HG02943 (cell line): ENCODE measurements around the gene ZNF212.
"Not testable (repeated sequence)": the region's sequence is repeated elsewhere in the genome, so short reads cannot be mapped to it uniquely, and the experiment has no call there.

Source experiments
- ATAC-seq: cut with Tn5 transposase; IDR thresholded peaks from one replicate; pipeline ENCODE4 v1.9.1; 2021; ENCODE audit warnings: mild to moderate bottlenecking, low read depth, moderate library complexity; ENCODE audit not compliant: unreplicated experiment

Gene ZNF212

DNA sequence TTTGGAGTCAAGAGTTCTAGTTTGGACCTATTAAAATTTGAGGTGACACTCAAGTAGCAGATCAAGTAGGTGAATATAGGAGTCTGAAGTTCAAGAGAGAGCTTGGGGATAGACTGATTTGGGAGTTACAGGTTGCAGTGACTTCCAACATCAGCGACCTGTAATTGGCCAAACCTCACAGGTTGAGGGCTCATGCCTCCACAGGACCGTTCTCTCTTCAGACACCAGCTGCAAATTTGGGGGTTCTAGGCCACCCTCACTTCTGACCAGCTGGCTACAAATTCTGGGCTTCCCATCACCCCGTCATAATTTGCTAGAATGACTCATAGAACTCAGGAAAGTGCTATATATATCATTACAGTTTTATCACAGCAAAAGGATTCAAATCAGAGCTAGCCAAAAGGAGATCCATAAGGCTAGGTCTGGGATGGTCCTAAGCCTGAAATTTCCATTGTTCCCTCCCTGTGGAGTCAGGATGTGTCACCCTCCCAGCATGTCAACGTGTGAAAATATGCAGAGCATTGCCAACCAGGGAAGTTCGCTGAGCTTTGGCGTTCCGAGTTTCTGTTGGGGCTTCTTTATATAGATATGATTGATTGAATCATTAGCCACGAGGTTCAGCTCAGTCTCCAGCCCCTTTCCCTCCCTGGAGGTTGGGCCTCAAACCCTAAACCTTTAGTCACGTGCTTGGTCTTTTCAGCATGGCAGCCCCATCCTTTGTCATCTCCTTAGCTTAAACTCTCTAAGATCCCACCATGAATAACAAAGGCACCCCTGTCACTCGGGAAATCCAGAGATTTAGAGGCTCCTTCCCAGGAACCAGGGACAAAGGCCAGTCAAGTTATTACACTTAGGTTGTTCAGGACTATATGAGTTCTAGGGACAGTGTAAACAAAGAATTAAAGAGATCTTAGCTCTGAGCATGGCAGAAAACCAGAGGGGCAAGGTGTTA, 20.7 kb upstream of the ZNF212 start:
- ATAC-seq, result no peak

- no peak for ATAC-seq
These were observed 18.9 kb upstream of the ZNF212 start for GRCh38 chr7:149220534-149220933.

DNA sequence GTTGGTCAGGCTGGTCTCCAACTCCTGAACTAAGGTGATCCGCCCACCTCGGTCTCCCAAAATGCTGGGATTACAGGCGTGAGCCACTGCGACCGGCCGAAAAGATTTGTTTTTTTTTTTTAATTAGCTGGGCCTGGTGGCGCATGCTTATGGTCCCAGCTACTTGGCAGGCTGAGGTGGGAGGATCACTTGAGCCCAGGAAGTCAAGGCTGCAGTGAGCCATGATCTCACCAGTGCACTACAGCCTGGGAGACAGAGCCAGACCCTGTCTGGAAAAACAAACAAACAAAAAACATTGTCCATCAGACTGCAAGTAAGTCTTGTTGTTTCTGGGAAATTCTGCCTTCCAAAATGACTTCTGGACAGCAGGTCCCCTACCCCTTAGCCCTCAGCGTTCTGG, 16.3 kb upstream of the ZNF212 start:
- ATAC-seq, result no peak

- ATAC-seq, result no peak
These were observed 15.7 kb upstream of the ZNF212 start for GRCh38 chr7:149223761-149224160.

DNA sequence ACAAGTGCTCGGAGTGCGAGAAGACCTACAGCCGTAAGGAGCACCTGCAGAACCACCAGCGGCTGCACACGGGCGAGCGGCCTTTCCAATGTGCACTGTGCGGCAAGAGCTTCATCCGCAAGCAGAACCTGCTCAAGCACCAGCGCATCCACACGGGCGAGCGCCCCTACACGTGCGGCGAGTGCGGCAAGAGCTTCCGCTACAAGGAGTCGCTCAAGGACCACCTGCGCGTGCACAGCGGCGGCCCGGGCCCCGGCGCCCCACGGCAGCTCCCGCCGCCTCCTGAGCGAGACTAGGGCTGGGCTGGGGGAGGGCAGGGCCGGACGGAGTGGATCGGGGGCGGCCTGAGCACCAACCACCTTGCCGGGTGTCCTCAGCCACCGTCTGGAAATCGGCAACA, 15.1 kb upstream of the ZNF212 start:
- no peak for ATAC-seq

- ATAC-seq, result no peak
These were observed 14.3 kb upstream of the ZNF212 start for GRCh38 chr7:149225106-149225505.

DNA sequence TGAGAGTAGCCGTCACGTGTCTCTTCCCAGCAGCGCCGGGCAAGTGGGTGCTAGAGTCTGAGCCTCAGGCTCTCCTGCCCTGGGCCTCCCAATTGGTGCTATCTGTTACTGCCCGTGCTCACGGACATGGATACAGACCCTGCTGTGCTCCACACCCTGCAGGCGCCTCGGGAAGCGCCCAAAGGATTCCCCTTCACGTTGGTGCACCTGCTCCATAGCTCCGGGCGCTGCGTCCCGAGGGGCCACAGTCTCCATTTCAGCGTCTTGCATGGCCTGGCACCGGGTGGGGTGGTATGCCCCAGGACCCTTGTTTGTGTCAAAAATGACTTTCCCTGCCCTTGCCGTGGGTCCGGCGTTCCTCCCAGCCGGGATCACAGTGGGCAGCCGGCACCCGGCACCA, 13.8 kb upstream of the ZNF212 start:
- ATAC-seq, result no peak

GRCh38 chr7:149226366-149226765, 13.1 kb upstream of the ZNF212 start:
- not testable (repeated sequence) for ATAC-seq

DNA sequence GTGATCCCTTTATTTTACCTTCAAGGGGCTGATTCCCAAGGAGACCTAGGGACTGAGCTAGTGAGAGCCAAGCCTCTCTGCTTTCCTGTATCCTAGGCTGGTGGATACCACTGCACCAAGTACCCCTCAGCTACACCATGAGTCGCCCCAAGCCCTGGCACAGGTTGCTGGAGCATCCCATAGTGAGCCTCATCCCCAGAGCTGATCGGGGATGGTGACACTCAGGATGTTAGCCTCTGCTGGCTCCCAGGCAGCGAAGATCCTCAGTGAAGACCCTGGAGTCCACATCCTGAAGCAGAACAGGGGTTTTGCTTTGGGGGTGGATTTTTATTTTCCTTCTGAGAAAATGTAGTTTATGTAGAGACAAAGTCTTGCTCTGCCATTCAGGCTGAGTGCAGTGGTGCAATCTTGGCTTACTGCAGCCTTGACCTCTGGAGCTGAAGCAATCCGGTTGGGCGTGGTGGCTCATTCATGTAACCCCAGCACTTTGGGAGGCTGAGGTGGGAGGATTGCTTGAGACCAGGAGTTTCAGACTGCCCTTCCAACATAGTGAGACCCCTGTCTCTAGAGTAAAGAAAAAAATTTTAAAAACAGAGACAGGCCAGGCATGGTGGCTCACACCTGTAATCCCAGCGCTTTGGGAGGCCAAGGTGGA, 12.5 kb upstream of the ZNF212 start:
- no peak for ATAC-seq

DNA sequence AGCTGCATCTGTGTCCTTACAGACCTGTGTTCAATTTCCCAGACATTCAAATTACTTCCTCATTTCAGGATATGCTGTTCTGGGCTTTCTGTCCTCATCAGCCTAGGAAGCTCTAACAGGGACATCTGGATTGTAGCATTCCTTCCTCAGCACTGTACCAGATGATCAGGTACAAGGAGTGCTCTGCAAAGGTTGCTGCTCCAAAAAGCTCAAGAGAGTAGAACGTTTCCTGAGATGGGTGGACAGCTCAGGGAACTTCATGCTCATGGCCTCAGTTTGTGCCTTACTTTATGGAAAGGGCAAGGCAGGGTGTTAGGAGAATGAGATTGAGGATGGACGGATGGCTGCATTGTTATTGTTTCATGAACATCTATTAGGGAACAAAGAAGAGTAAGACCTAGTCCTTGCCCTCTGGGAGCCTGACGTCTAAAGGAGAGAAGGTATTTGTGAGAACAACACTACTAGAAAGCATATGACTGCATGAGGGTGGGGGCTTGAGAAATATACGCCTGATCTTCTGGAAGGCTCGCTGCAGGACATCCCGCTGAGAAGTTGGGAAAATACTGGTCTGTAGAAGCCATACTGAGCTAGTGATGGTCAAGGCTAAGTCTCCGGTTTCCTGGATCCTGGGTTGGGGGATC, 10.5 kb upstream of the ZNF212 start:
- no peak for ATAC-seq

- ATAC-seq, result no peak
These were observed 9.9 kb upstream of the ZNF212 start for GRCh38 chr7:149229526-149229925.

DNA sequence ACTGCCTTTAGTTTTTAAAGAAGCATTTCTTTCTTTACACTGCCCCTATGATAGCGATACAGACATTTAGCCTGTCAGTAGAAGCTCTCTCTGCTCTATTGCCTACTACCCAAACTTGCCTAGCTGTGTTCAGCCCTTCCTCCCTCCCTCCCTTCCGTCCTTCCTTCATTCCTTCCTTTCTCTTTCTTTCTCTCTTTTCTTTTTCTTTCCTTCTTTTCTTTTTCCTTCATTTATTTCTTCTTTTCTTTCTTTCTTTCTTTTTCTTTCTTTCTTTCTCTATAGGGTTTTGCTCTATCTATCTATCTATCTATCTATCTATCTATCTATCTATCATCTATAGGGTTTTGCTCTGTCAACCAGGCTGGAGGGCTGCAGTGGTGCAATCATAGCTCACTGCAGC, 7.1 kb upstream of the ZNF212 start:
- ATAC-seq, result no peak

- ATAC-seq, result not testable (repeated sequence)
These were observed 5.7 kb upstream of the ZNF212 start for GRCh38 chr7:149233655-149234204.

GRCh38 chr7:149237502-149237901, 1.9 kb upstream of the ZNF212 start:
- no peak for ATAC-seq

- no peak for ATAC-seq
These were observed 1.4 kb upstream of the ZNF212 start for GRCh38 chr7:149238051-149238450.

DNA sequence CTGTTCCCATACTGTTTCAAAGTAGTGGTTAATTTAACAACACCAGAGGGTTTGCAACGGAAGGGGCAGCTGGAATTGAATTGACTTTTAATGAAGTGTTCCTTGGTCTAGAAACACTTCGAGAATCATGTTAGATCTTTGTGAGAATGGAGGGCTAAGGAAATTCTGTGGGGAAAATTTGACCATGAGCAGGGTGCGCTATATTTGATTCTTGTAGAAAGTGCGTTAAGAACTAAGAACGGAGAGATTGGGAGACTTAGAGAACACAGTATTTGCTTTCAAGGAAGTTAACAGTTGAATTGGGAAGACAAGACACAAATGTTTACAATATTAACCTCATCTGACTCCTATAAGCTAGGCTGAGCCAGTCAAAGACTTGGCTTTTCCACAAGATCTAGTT, 1.2 kb downstream of the ZNF212 start:
- ATAC-seq, result no peak

DNA sequence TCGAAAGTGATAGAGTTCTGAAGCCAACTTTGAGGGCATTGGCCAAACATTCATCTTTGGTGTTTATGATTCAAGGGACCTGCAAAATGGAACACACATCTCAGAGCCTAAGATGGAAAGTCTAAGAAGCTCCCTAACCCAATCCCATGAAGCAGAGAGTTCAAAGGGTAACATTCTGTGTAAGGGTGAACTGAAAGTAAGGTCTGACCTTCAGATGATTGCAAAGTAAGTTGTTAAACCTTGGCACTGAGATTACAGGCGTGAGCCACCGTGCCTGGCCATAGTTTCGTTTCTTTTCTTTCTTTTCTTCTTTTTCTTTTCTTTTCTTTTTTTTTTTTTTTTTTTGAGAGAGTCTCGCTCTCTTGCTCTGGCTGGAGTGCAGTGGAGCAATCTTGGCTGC, 2.2 kb downstream of the ZNF212 start:
- ATAC-seq, result no peak

DNA sequence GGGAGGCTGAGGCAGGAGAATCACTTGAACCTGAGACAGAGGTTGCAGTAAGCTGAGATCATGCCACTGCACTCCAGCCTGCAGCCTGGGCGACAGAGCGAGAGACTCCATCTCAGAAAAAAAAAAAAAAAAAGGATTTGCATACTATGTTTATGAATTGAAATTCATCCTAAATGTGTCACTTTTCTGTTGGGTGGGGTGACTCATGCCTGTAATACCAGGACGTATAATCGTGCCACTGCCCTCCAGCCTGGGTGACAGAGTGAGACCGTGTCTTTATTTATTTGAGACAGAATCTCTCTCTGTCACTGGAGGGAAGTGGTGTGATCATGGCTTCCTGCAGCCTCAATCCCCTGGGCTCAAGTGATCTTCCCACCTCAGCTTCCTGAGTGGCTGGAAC, 5.8 kb downstream of the ZNF212 start:
- no peak for ATAC-seq

DNA sequence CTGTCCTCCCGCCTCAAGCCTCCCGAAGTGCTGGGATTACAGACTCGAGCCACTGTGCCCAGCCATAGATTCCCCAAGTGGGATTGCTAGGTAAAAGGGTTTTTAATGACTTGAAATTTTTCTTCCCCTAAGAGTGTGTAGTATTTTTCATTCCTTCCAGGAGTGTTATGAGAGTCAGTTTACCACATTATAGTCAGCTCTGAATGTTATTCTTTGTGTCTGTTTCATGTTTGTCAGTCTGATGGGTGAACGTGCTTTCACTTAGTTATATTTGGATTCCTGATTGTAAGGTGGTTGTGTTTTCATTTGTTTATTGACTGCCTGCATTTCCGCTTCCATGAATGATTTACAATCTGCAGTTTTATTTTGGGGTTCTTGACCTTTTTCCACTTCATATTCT, 6.3 kb downstream of the ZNF212 start:
- no peak for ATAC-seq

- no peak for ATAC-seq
These were observed 9.3 kb downstream of the ZNF212 start for GRCh38 chr7:149248777-149249176.

DNA sequence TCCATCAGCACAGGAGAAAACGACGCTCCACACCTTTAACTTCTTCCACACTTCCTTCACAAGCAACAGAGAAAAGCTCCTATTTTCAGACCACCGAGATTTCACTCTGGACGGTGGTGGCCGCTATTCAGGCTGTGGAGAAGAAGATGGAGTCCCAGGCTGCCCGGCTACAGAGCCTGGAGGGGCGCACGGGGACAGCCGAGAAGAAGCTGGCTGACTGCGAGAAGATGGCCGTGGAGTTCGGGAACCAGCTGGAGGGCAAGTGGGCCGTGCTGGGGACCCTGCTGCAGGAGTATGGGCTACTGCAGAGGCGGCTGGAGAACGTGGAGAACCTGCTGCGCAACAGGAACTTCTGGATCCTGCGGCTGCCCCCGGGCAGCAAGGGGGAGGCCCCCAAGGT, 10.7 kb downstream of the ZNF212 start:
- not testable (repeated sequence) for ATAC-seq
